ENCODE results near the gene ZNF804A.

ZNF804A gene

GRCh38 chr2:184956856-184957255 is 358.5 kb downstream of the ZNF804A start:
- no peak for DNase-seq

GRCh38 chr2:184971546-184972068 is 373.3 kb downstream of the ZNF804A start:
- no peak for DNase-seq
